Keratinocyte (primary cell): ENCODE results near the gene ARMC8. TPM values are rescaled to one million over a fixed set of nuclear protein-coding genes. Genes with fewer than 3 reads are reported as not detected.

Source experiments
- DNase-seq: peaks from one replicate; pipeline ENCODE4 v3.0.0-alpha.2; 2011; ENCODE audit warnings: low read depth, missing footprints, low spot score
- FAIRE-seq: peaks from 2 replicates; lab custom pipeline; 2011; peaks lifted over from hg19 to GRCh38; lab: Jason Lieb, UNC
- H2AFZ ChIP-seq: 2 replicates; pipeline ENCODE4 v1.6.0; 2012; ENCODE audit warnings: low read length, control low read depth, inconsistent platforms; ENCODE audit not compliant: control insufficient read depth
- H3K27ac ChIP-seq: 2 replicates; pipeline ENCODE4 v1.5.1; 2011; ENCODE audit warnings: low read length; ENCODE audit not compliant: control insufficient read depth, insufficient read depth
- H3K27me3 ChIP-seq: 3 replicates; pipeline ENCODE4 v1.6.0; 2011; ENCODE audit warnings: low read length; ENCODE audit not compliant: control insufficient read depth, insufficient read depth; ENCODE audit errors: extremely low read depth
- H3K36me3 ChIP-seq, 2 experiments: 2 replicates in 1 of 2; 3 replicates in 1 of 2; pipeline ENCODE4 v1.5.1; 2011; ENCODE audit warnings: low read length in 2 of 2, mild to moderate bottlenecking in 1 of 2; ENCODE audit not compliant: control insufficient read depth in 2 of 2, insufficient read depth in 2 of 2; ENCODE audit errors: extremely low read depth in 1 of 2
- H3K4me1 ChIP-seq: 3 replicates; pipeline ENCODE4 v1.5.1; 2011; ENCODE audit warnings: low read length; ENCODE audit not compliant: control insufficient read depth, insufficient read depth; ENCODE audit errors: extremely low read depth
- H3K4me2 ChIP-seq: 3 replicates; pipeline ENCODE4 v1.6.0; 2011; ENCODE audit warnings: low read depth, low read length; ENCODE audit not compliant: control insufficient read depth, insufficient read depth; ENCODE audit errors: extremely low read depth
- H3K4me3 ChIP-seq, 3 experiments: fragments of 200-600 bp in 1 of 3; sonication (generic) in 1 of 3; 2 replicates in 2 of 3; 3 replicates in 1 of 3; pipeline ENCODE4 v1.5.1; 2011 to 2016; ENCODE audit warnings: low read length in 3 of 3, mild to moderate bottlenecking in 3 of 3, control low read depth in 2 of 3, inconsistent platforms in 1 of 3, low read depth in 1 of 3, mixed read lengths in 1 of 3, mixed run types in 1 of 3, moderate library complexity in 1 of 3; ENCODE audit not compliant: control insufficient read depth in 2 of 3, insufficient read depth in 2 of 3; ENCODE audit errors: extremely low read depth in 1 of 3
- H3K79me2 ChIP-seq: 2 replicates; pipeline ENCODE4 v1.6.0; 2012; ENCODE audit warnings: low read length; ENCODE audit not compliant: control insufficient read depth, insufficient read depth
- H3K9ac ChIP-seq: 3 replicates; pipeline ENCODE4 v1.6.0; 2011; ENCODE audit warnings: low read length; ENCODE audit not compliant: control insufficient read depth, insufficient read depth; ENCODE audit errors: extremely low read depth
- H3K9me1 ChIP-seq: 3 replicates; pipeline ENCODE4 v1.6.0; 2011; ENCODE audit warnings: low read length; ENCODE audit not compliant: control insufficient read depth, insufficient read depth; ENCODE audit errors: extremely low read depth
- H3K9me3 ChIP-seq: 2 replicates; pipeline ENCODE4 v1.5.1; 2012; ENCODE audit warnings: low read depth, low read length; ENCODE audit not compliant: control insufficient read depth
- H4K20me1 ChIP-seq: 3 replicates; pipeline ENCODE4 v1.6.0; 2011; ENCODE audit warnings: low read length; ENCODE audit not compliant: control insufficient read depth, insufficient read depth; ENCODE audit errors: extremely low read depth
- CTCF ChIP-seq, 3 experiments: IDR thresholded peaks in 1 of 3; conservative IDR thresholded peaks in 1 of 3; optimal IDR thresholded peaks in 1 of 3; 2 replicates in 2 of 3; 3 replicates in 1 of 3; pipeline versions ENCODE3 to v1.5.1; 2011; ENCODE audit warnings: low read length in 3 of 3, mild to moderate bottlenecking in 3 of 3, moderate library complexity in 2 of 3, control low read depth in 1 of 3, inconsistent platforms in 1 of 3; ENCODE audit not compliant: insufficient read depth in 2 of 3; ENCODE audit errors: extremely low read depth in 1 of 3
- EZH2 ChIP-seq: IDR thresholded peaks from one replicate; pipeline ENCODE4 v1.6.1; 2012; ENCODE audit warnings: inconsistent platforms, mild to moderate bottlenecking, low read length, moderate library complexity
- dilution Hi-C: fragments of 300-500 bp; cut with MboI; formaldehyde crosslinking; loops from one replicate; pipeline ENCODE4 v1.7.0; 2020; ENCODE audit warnings: low sequenced_read_pairs; ENCODE audit not compliant: extremely low pct_ligation_motif_present
- polyA plus RNA-seq, 5 experiments: library from polyadenylated mRNA; depleted of rRNA in 3 of 5; stranded (reverse) in 3 of 5; stranded (forward) in 1 of 5; unstranded in 1 of 5; fragments of >200 nt; gene quantifications; 1 replicate in 1 of 5; 2 replicates in 3 of 5; 3 replicates in 1 of 5; pipeline versions ENCODE4 v1.2.1 to v1.2.3, GENCODE V29; 2011 to 2012; ENCODE audit warnings: missing spikeins in 2 of 5, low read depth in 1 of 5, low replicate concordance in 1 of 5

The ARMC8 gene
- polyA plus RNA-seq, 1 donor (not counting 4 experiments of a cell fraction or from before 2014, with no cell fraction given), result 50.8 TPM

- dilution Hi-C loops, result no loop called here
- no peaks in the 10 kb centered on the region for H3K9me3 ChIP-seq
- H2AFZ ChIP-seq, result no peak overlapping the region
- H3K9ac ChIP-seq, result no peak overlapping the region
- DNase-seq, result no peak
- no peak overlapping the region for H3K27ac ChIP-seq
- peaks cover 2% of the 10 kb centered on the region for H3K9me1 ChIP-seq
- H3K4me1 ChIP-seq, result no peaks in the 10 kb centered on the region
- peaks cover 2% of the 10 kb centered on the region for H4K20me1 ChIP-seq
- no peaks in the 10 kb centered on the region for H3K36me3 ChIP-seq
- no peak overlapping the region for H3K4me3 ChIP-seq
- FAIRE-seq, result no peak
- H3K27me3 ChIP-seq, result no peaks in the 10 kb centered on the region
- H3K4me2 ChIP-seq, result no peak overlapping the region
- H3K79me2 ChIP-seq, result peaks cover 93% of the 10 kb centered on the region
- no peak for TF ChIP-seq CTCF (optimal IDR thresholded peaks at IDR 0.05 in 1 of 3, IDR thresholded peaks at IDR 0.05 in 1 of 3, conservative IDR thresholded peaks at IDR 0.05 in 1 of 3; ENCODE audit: extremely low read depth in 1 of 3, insufficient read depth in 2 of 3, low read length in 3 of 3)
- no peak for TF ChIP-seq EZH2
These were observed 16.8 kb downstream of the ARMC8 start for GRCh38 chr3:138203938-138204337.

GRCh38 chr3:138205527-138205926, 18.4 kb downstream of the ARMC8 start:
- peaks cover 0 to 2% of the 10 kb centered on the region in 2 experiments for H3K36me3 ChIP-seq
- H3K27me3 ChIP-seq, result no peaks in the 10 kb centered on the region
- H3K79me2 ChIP-seq, result peaks cover 92% of the 10 kb centered on the region
- H3K4me1 ChIP-seq, result no peaks in the 10 kb centered on the region
- dilution Hi-C loops, result no loop called here
- TF ChIP-seq EZH2 (no peak), CTCF (optimal IDR thresholded peaks at IDR 0.05 in 1 of 3, IDR thresholded peaks at IDR 0.05 in 1 of 3, conservative IDR thresholded peaks at IDR 0.05 in 1 of 3; ENCODE audit: extremely low read depth in 1 of 3, insufficient read depth in 2 of 3, low read length in 3 of 3) (no peak)
- no peak overlapping the region for H2AFZ ChIP-seq
- DNase-seq (no peak), FAIRE-seq (no peak)
- H3K4me2 ChIP-seq, result no peak overlapping the region
- no peak overlapping the region for H3K9ac ChIP-seq
- H3K4me3 ChIP-seq, result no peak overlapping the region
- H3K9me1 ChIP-seq, result peaks cover 2% of the 10 kb centered on the region
- H3K27ac ChIP-seq, result no peak overlapping the region
- no peaks in the 10 kb centered on the region for H3K9me3 ChIP-seq
- H4K20me1 ChIP-seq, result peaks cover 2% of the 10 kb centered on the region
